ENCODE results near the gene CCDC117. TPM values are rescaled to one million over a fixed set of nuclear protein-coding genes. Genes with fewer than 3 reads are reported as not detected.
A peak's percentile ranks its signal among the peaks of the same experiment; 100 is the strongest.

Gene CCDC117
- total RNA-seq, 2 experiments from 2014 or later, result 14.2 to 16.1 TPM

- Histone ChIP-seq H3K27me3 (ENCODE audit: control insufficient read depth in 1 of 2, insufficient read depth in 2 of 2, low read length in 2 of 2) (no peaks in the 10 kb centered on the region), H3K36me3 (ENCODE audit: insufficient read depth, low read length) (peaks cover 48% of the 10 kb centered on the region), H3K4me1 (ENCODE audit: insufficient read depth, low read length) (peaks cover 59% of the 10 kb centered on the region), H3K9me3 (ENCODE audit: control insufficient read depth in 1 of 2, insufficient read depth in 1 of 2, low read length in 2 of 2) (no peaks in the 10 kb centered on the region), H3K27ac (ENCODE audit: low read depth in 1 of 2, low read length in 2 of 2) (no peak overlapping the region), H3K4me3 (ENCODE audit: low read length) (no peak overlapping the region)
- H3K4me3 Mint-ChIP-seq, result no peak overlapping the region
- ChIA-PET POLR2A (interaction anchor here (0.7 to 2.2 kb wide), 3 partner anchors 10 to 34 kb away, joined by 3 to 6 read pairs (median 3); no protein-coding TSS in a partner anchor), CTCF (interaction anchor here (1.4 to 5.1 kb wide), 2 partner anchors 8 to 34 kb away, joined by 3 to 22 read pairs; no protein-coding TSS in a partner anchor)
- peaks cover 71% of the 10 kb centered on the region for H3K36me3 Mint-ChIP-seq (ENCODE audit: low read depth)
- no peaks in the 10 kb centered on the region for H3K27me3 Mint-ChIP-seq
- H3K27ac Mint-ChIP-seq, result peak overlapping the region; percentile 42
- peaks cover 77% of the 10 kb centered on the region for H3K4me1 Mint-ChIP-seq (ENCODE audit: low read depth)
- TF ChIP-seq CTCF (IDR thresholded peaks at IDR 0.05), result no peak
- no peaks in the 10 kb centered on the region for H3K9me3 Mint-ChIP-seq
- DNase-seq, result no peak
- no peak for ATAC-seq (ENCODE audit: poor library complexity)
- intact Hi-C loops (cut with DNase I, micrococcal nuclease), result loop anchor here (5.0 kb wide), 2 partner anchors 87 to 972 kb away; partner anchors contain the start of genes UQCR10 (in 1 of the 2), ZMAT5 (in 1 of the 2) and ZNRF3 (in 1 of the 2)
These were observed 22.7 kb downstream of the CCDC117 start for GRCh38 chr22:28795071-28795693.

GRCh38 chr22:28795932-28796856 lies 23.7 kb downstream of the CCDC117 start:
- Mint-ChIP-seq H3K9me3 (no peaks in the 10 kb centered on the region), H3K4me1 (ENCODE audit: low read depth) (peaks cover 77% of the 10 kb centered on the region), H3K27me3 (no peaks in the 10 kb centered on the region), H3K4me3 (peak overlapping the region; percentile 62), H3K27ac (peak overlapping the region; percentile 64), H3K36me3 (ENCODE audit: low read depth) (peaks cover 78% of the 10 kb centered on the region)
- ChIA-PET CTCF (interaction anchor here (5.1 kb wide), 1 partner anchor 33 kb away, joined by 22 read pairs; no protein-coding TSS in a partner anchor), POLR2A (interaction anchor here (0.7 to 2.2 kb wide), 2 partner anchors 11 to 16 kb away, joined by 3 to 6 read pairs; no protein-coding TSS in a partner anchor)
- H3K27me3 ChIP-seq (ENCODE audit: control insufficient read depth in 1 of 2, insufficient read depth in 2 of 2, low read length in 2 of 2), result no peaks in the 10 kb centered on the region
- H3K9me3 ChIP-seq (ENCODE audit: control insufficient read depth in 1 of 2, insufficient read depth in 1 of 2, low read length in 2 of 2), result no peaks in the 10 kb centered on the region
- H3K27ac ChIP-seq (ENCODE audit: low read depth in 1 of 2, low read length in 2 of 2), result no peak overlapping the region
- TF ChIP-seq CTCF (IDR thresholded peaks at IDR 0.05), result no peak
- intact Hi-C loops (cut with DNase I, micrococcal nuclease), result loop anchor here (5.0 kb wide), 2 partner anchors 86 to 971 kb away; partner anchors contain the start of genes UQCR10 (in 1 of the 2), ZMAT5 (in 1 of the 2) and ZNRF3 (in 1 of the 2)
- peaks cover 48% of the 10 kb centered on the region for H3K36me3 ChIP-seq (ENCODE audit: insufficient read depth, low read length)
- ATAC-seq (ENCODE audit: poor library complexity), result no peak
- no peak for DNase-seq
- H3K4me1 ChIP-seq (ENCODE audit: insufficient read depth, low read length), result peaks cover 51% of the 10 kb centered on the region
- H3K4me3 ChIP-seq (ENCODE audit: low read length), result no peak overlapping the region
